K562 (cell line): Measurements from ENCODE around the gene MDC1. TPM values are rescaled to one million over a fixed set of nuclear protein-coding genes. Genes with fewer than 3 reads are reported as not detected.

Experiments
- E4F1 ChIP-seq: fragments of 250-450 bp; sonication (Bioruptor Pico); IDR thresholded peaks from 2 replicates; pipeline ENCODE4 v1.5.0; 2021; ENCODE audit warnings: mild to moderate bottlenecking, borderline replicate concordance
- FIP1L1 ChIP-seq: fragments of 200-400 bp; formaldehyde crosslinking; IDR thresholded peaks from 2 replicates; pipeline ENCODE4 v1.6.1; 2018; ENCODE audit warnings: mild to moderate bottlenecking, low read depth, low read length; ENCODE audit not compliant: poor library complexity, severe bottlenecking
- KDM2B ChIP-seq: fragments of 250-450 bp; sonication (Bioruptor Pico); IDR thresholded peaks from 2 replicates; pipeline ENCODE4 v1.8.0; 2021; ENCODE audit warnings: mild to moderate bottlenecking, moderate library complexity
- POLR2AphosphoS5 ChIP-seq: IDR thresholded peaks from 2 replicates; pipeline ENCODE4 v1.6.1; 2011; ENCODE audit warnings: mild to moderate bottlenecking, low read depth, low read length, moderate library complexity; ENCODE audit not compliant: control insufficient read depth, insufficient read depth
- SOX6 ChIP-seq: fragments of 450-650 bp; IDR thresholded peaks from 2 replicates; pipeline ENCODE4 v1.6.1; 2014; ENCODE audit warnings: mild to moderate bottlenecking
- U2AF2 ChIP-seq: fragments of 200-400 bp; formaldehyde crosslinking; optimal IDR thresholded peaks from 2 replicates; pipeline ENCODE3; 2017; ENCODE audit warnings: low read depth, mild to moderate bottlenecking, low read length
- ZBTB1 ChIP-seq: sonication (generic); formaldehyde crosslinking; IDR thresholded peaks from 2 replicates; pipeline ENCODE4 v1.8.1; 2023; ENCODE audit warnings: missing genetic modification reagents, low read depth, mild to moderate bottlenecking, borderline replicate concordance
- ZFPM2 ChIP-seq: fragments of 250-450 bp; sonication (Bioruptor Pico); IDR thresholded peaks from 2 replicates; pipeline ENCODE4 v1.5.1; 2022; ENCODE audit warnings: mild to moderate bottlenecking
- ZNF212 ChIP-seq: fragments of 450-650 bp; formaldehyde crosslinking; IDR thresholded peaks from 2 replicates; pipeline ENCODE4 v1.4.0; 2020; ENCODE audit warnings: mild to moderate bottlenecking
- ZNF354B ChIP-seq: fragments of 250-450 bp; sonication (Bioruptor Pico); IDR thresholded peaks from 2 replicates; pipeline ENCODE4 v1.4.0; 2020
- polyA plus RNA-seq, 8 experiments: library from polyadenylated mRNA; depleted of rRNA in 4 of 8; stranded (reverse) in 5 of 8; unstranded in 3 of 8; fragments of >200 nt; fragmentation: Nextera tagmentation in 2 of 8; fragmentation: Illumina TruSeq in 1 of 8; extraction: Ambion mirVana in 2 of 8; extraction: Trizol in 1 of 8; gene quantifications; 2 replicates each; pipeline versions ENCODE4 v1.2.1 to v1.2.3, GENCODE V29; 2011 to 2014; ENCODE audit warnings: inconsistent platforms in 1 of 8, missing spikeins in 1 of 8
- total RNA-seq, 7 experiments: library from RNA; depleted of rRNA in 6 of 7; stranded (reverse); fragments of >200 nt in 6 of 7; fragmentation: Illumina TruSeq in 2 of 7; extraction: Trizol in 2 of 7; gene quantifications; 2 replicates each; pipeline versions ENCODE4 v1.2.1 to v1.2.3, GENCODE V29; 2011 to 2021; ENCODE audit warnings: low replicate concordance in 1 of 7
- TF ChIP-seq, protein P1 (sequence below): fragments of 450-650 bp; IDR thresholded peaks from 2 replicates; pipeline ENCODE4 v1.7.1; 2018; ENCODE audit warnings: mild to moderate bottlenecking, low read depth; ENCODE audit not compliant: partially characterized antibody
- TF ChIP-seq, protein P2 (sequence below), 2 experiments: fragments of 450-650 bp; IDR thresholded peaks; 2 replicates each; pipeline ENCODE4 v1.6.1; 2016; ENCODE audit warnings: mild to moderate bottlenecking in 2 of 2, borderline replicate concordance in 1 of 2, low read depth in 1 of 2, moderate library complexity in 1 of 2

Gene MDC1
- total and polyA plus RNA-seq, 9 of the 15 experiments (the other 6 are each of a cell fraction or from before 2014, with no cell fraction given), result 8.2 to 114 (median 20.0) TPM

GRCh38 chr6:30742316-30743098 is 25.4 kb upstream of the MDC1 start, which contains the start of gene FLOT1 (continued):
- TF ChIP-seq, protein P1, sequence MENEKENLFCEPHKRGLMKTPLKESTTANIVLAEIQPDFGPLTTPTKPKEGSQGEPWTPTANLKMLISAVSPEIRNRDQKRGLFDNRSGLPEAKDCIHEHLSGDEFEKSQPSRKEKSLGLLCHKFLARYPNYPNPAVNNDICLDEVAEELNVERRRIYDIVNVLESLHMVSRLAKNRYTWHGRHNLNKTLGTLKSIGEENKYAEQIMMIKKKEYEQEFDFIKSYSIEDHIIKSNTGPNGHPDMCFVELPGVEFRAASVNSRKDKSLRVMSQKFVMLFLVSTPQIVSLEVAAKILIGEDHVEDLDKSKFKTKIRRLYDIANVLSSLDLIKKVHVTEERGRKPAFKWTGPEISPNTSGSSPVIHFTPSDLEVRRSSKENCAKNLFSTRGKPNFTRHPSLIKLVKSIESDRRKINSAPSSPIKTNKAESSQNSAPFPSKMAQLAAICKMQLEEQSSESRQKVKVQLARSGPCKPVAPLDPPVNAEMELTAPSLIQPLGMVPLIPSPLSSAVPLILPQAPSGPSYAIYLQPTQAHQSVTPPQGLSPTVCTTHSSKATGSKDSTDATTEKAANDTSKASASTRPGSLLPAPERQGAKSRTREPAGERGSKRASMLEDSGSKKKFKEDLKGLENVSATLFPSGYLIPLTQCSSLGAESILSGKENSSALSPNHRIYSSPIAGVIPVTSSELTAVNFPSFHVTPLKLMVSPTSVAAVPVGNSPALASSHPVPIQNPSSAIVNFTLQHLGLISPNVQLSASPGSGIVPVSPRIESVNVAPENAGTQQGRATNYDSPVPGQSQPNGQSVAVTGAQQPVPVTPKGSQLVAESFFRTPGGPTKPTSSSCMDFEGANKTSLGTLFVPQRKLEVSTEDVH, result no peak
- TF ChIP-seq KDM2B (CRISPR knock-in tag), result 0 out of 2 replicates have a peak, but pooled peaks have one; percentile 87
- no peak for TF ChIP-seq ZNF354B (CRISPR knock-in tag)
- TF ChIP-seq POLR2AphosphoS5, result peak; percentile 67; the same call in 1 of the 2 replicates
- TF ChIP-seq U2AF2, result no peak
- TF ChIP-seq, protein P2, sequence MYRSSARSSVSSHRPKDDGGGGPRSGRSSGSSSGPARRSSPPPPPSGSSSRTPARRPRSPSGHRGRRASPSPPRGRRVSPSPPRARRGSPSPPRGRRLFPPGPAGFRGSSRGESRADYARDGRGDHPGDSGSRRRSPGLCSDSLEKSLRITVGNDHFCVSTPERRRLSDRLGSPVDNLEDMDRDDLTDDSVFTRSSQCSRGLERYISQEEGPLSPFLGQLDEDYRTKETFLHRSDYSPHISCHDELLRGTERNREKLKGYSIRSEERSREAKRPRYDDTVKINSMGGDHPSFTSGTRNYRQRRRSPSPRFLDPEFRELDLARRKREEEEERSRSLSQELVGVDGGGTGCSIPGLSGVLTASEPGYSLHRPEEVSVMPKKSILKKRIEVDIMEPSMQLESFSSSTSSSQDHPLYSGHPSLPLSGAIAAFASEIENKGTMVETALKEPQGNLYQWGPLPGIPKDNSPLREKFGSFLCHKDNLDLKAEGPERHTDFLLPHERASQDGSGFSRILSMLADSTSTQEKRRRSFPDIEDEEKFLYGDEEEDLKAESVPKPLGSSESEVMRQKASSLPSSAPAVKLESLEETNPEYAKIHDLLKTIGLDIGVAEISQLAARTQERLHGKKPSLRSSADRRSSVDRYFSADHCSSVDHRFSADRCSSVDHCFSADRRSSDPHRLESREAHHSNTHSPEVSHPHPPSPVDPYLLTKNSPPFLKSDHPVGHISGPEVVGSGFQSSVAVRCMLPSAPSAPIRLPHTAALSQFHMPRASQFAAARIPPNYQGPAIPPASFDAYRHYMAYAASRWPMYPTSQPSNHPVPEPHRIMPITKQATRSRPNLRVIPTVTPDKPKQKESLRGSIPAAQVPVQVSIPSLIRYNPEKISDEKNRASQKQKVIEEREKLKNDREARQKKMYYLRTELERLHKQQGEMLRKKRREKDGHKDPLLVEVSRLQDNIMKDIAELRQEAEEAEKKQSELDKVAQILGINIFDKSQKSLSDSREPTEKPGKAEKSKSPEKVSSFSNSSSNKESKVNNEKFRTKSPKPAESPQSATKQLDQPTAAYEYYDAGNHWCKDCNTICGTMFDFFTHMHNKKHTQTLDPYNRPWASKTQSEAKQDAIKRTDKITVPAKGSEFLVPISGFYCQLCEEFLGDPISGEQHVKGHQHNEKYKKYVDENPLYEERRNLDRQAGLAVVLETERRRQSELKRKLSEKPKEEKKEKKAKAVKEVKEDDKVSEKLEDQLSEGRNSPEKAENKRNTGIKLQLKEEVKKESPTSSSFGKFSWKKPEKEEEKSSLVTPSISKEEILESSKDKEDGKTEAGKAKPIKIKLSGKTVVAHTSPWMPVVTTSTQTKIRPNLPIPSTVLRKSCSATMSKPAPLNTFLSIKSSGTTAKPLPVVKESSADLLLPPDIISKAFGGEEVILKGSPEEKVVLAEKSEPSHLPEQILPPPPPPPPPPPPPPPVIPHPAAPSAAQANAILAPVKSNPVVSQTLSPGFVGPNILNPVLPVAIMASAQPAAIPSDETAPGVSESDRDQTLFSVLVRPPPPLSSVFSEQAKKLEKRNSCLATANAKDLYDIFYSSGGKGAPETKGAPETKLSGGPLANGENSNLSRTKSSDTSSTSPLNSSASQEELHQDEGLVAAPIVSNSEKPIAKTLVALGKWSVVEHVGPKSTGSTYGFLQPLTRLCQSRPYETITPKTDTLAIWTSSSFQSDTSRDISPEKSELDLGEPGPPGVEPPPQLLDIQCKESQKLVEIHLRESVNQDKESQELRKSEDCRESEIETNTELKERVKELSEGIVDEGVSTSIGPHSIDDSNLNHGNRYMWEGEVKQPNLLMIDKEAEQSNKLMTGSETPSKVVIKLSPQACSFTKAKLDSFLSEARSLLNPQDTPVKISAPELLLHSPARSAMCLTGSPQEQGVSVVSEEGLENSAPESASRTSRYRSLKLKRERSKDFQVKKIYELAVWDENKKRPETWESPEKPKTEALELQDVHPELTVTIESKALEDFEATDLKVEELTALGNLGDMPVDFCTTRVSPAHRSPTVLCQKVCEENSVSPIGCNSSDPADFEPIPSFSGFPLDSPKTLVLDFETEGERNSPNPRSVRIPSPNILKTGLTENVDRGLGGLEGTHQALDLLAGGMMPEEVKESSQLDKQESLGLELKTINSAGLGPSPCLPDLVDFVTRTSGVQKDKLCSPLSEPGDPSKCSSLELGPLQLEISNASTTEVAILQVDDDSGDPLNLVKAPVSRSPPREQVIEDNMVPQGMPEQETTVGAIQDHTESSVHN (IDR thresholded peaks at IDR 0.05; ENCODE audit: borderline replicate concordance in 1 of 2, low read depth in 1 of 2), result 0 out of 4 replicates have a peak, but pooled peaks of 1 of the 2 experiments have one; percentile 4
- peak; percentile 18; the same call in 1 of the 2 replicates for TF ChIP-seq ZNF212 (CRISPR knock-in tag)
- peak; percentile 100 for TF ChIP-seq FIP1L1
- peak; percentile 62; the same call in 1 of the 2 replicates for TF ChIP-seq E4F1 (CRISPR knock-in tag)
- peak; percentile 44 for TF ChIP-seq ZBTB1 (CRISPR knock-in tag)
- 0 out of 2 replicates have a peak, but pooled peaks have one; percentile 38 for TF ChIP-seq SOX6
- TF ChIP-seq ZFPM2 (CRISPR knock-in tag), result no peak; the same call in 1 of the 2 replicates
